GM21576 (cell line): Measurements from ENCODE around the gene HAPSTR1.
"Not testable (repeated sequence)": the region's sequence is repeated elsewhere in the genome, so short reads cannot be mapped to it uniquely, and the experiment has no call there.

Source experiments
- ATAC-seq: cut with Tn5 transposase; IDR thresholded peaks from one replicate; pipeline ENCODE4 v1.9.1; 2021; ENCODE audit warnings: mild to moderate bottlenecking, moderate library complexity; ENCODE audit not compliant: unreplicated experiment

The HAPSTR1 gene

GRCh38 chr16:9070254-9070653 is 21.2 kb upstream of the HAPSTR1 start:
- ATAC-seq: no peak

- ATAC-seq: no peak
These were observed 20.1 kb upstream of the HAPSTR1 start for GRCh38 chr16:9071377-9071776.

GRCh38 chr16:9072806-9073341 is 18.6 kb upstream of the HAPSTR1 start:
- no peak for ATAC-seq

- no peak for ATAC-seq
These were observed 16.0 kb upstream of the HAPSTR1 start for GRCh38 chr16:9075299-9076071.

GRCh38 chr16:9077091-9077809 is 14.2 kb upstream of the HAPSTR1 start:
- no peak for ATAC-seq

GRCh38 chr16:9078467-9079429 is 12.7 kb upstream of the HAPSTR1 start:
- peak; percentile 53 for ATAC-seq

- no peak for ATAC-seq
These were observed 12.0 kb upstream of the HAPSTR1 start for GRCh38 chr16:9079430-9079812.

GRCh38 chr16:9081158-9081557 is 10.3 kb upstream of the HAPSTR1 start:
- no peak for ATAC-seq

GRCh38 chr16:9081843-9082242 is 9.6 kb upstream of the HAPSTR1 start:
- ATAC-seq: no peak

- no peak for ATAC-seq
These were observed 9.0 kb upstream of the HAPSTR1 start for GRCh38 chr16:9082422-9082821.

- not testable (repeated sequence) for ATAC-seq
These were observed 3.7 kb upstream of the HAPSTR1 start for GRCh38 chr16:9087733-9088132.

GRCh38 chr16:9088848-9089247 is 2.6 kb upstream of the HAPSTR1 start:
- ATAC-seq: no peak

- no peak for ATAC-seq
These were observed 1.8 kb upstream of the HAPSTR1 start for GRCh38 chr16:9089660-9090059.

GRCh38 chr16:9090101-9090959 is 1.1 kb upstream of the HAPSTR1 start:
- ATAC-seq: no peak

- peak; percentile 15 for ATAC-seq
These were observed 430 bp downstream of the HAPSTR1 start for GRCh38 chr16:9091867-9092281.

- ATAC-seq: peak; percentile 3
These were observed 986 bp downstream of the HAPSTR1 start for GRCh38 chr16:9092282-9092977.

GRCh38 chr16:9092978-9093344 is 1.5 kb downstream of the HAPSTR1 start:
- no peak for ATAC-seq

GRCh38 chr16:9094011-9094846 is 2.8 kb downstream of the HAPSTR1 start:
- ATAC-seq: no peak

GRCh38 chr16:9095171-9095570 is 3.7 kb downstream of the HAPSTR1 start:
- ATAC-seq: no peak
